H1 (cell line): ENCODE results near the gene POLR3GL. TPM values are rescaled to one million over a fixed set of nuclear protein-coding genes. Genes with fewer than 3 reads are reported as not detected.

Source experiments
- CTCF ChIA-PET: fragments of 300-600 bp; sonication (Branson Sonifier 250); formaldehyde crosslinking; loops from one replicate; lab custom pipeline; 2021; ENCODE audit not compliant: partially characterized antibody; lab: Charles Lee
- POLR2A ChIA-PET: fragments of 300-600 bp; sonication (Branson Sonifier 250); formaldehyde crosslinking; loops from one replicate; lab custom pipeline; 2021; ENCODE audit warnings: inconsistent platforms; ENCODE audit not compliant: partially characterized antibody; lab: Charles Lee
- DNase-seq, 2 experiments: peaks; one replicate each; pipeline versions ENCODE4 v3.0.0 to v3.0.0-alpha.2; 2010 to 2022; ENCODE audit warnings: low spot score in 2 of 2, low read depth in 1 of 2, mixed read lengths in 1 of 2
- FAIRE-seq: peaks from 2 replicates; lab custom pipeline; 2011; peaks lifted over from hg19 to GRCh38; lab: Jason Lieb, UNC
- H2AFZ ChIP-seq: 2 replicates; pipeline ENCODE4 v1.8.1; 2012; ENCODE audit warnings: low read length, inconsistent platforms
- H2AK5ac ChIP-seq: 2 replicates; pipeline ENCODE4 v1.6.1; 2013; ENCODE audit warnings: low read depth, low read length
- H2BK120ac ChIP-seq: replicated peaks from 2 replicates; pipeline ENCODE3; 2013; ENCODE audit warnings: low read depth, low read length, inconsistent platforms
- H2BK12ac ChIP-seq: 2 replicates; pipeline ENCODE4 v1.6.1; 2013; ENCODE audit warnings: low read depth, low read length
- H2BK15ac ChIP-seq: 2 replicates; pipeline ENCODE4 v1.6.1; 2013; ENCODE audit warnings: low read length
- H2BK20ac ChIP-seq: 2 replicates; pipeline ENCODE4 v1.6.1; 2013; ENCODE audit warnings: low read length
- H2BK5ac ChIP-seq: 2 replicates; pipeline ENCODE4 v1.6.1; 2013; ENCODE audit warnings: low read depth, low read length
- H3K14ac ChIP-seq: 2 replicates; pipeline ENCODE4 v1.6.1; 2013; ENCODE audit warnings: inconsistent platforms; ENCODE audit not compliant: insufficient read length
- H3K18ac ChIP-seq: 2 replicates; pipeline ENCODE4 v1.6.1; 2013; ENCODE audit warnings: low read length; ENCODE audit errors: extremely low read depth
- H3K23ac ChIP-seq: 2 replicates; pipeline ENCODE4 v1.6.1; 2013; ENCODE audit warnings: inconsistent platforms; ENCODE audit not compliant: insufficient read length
- H3K23me2 ChIP-seq: 2 replicates; pipeline ENCODE4 v1.6.1; 2013; ENCODE audit warnings: low read depth, low read length
- H3K27ac ChIP-seq: 2 replicates; pipeline ENCODE4 v1.6.1; 2011; ENCODE audit warnings: low read depth, low read length, inconsistent platforms
- H3K27me3 ChIP-seq, 4 experiments: replicated peaks in 1 of 4; 1 replicate in 1 of 4; 2 replicates in 3 of 4; pipeline versions ENCODE4 v1.6.1 to v1.8.1; 2011 to 2013; ENCODE audit warnings: low read length in 3 of 4, mild to moderate bottlenecking in 3 of 4, inconsistent platforms in 2 of 4, mixed read lengths in 2 of 4, moderate library complexity in 1 of 4; ENCODE audit not compliant: control insufficient read depth in 3 of 4, insufficient read depth in 3 of 4; ENCODE audit errors: extremely low read depth in 1 of 4
- H3K36me3 ChIP-seq, 4 experiments: 2 replicates each; pipeline versions ENCODE4 v1.6.1 to v1.8.1; 2011 to 2013; ENCODE audit warnings: mild to moderate bottlenecking in 4 of 4, low read length in 3 of 4, moderate library complexity in 2 of 4, control low read depth in 1 of 4, inconsistent platforms in 1 of 4; ENCODE audit not compliant: insufficient read depth in 4 of 4, control insufficient read depth in 2 of 4
- H3K4ac ChIP-seq: replicated peaks from 2 replicates; pipeline ENCODE3; 2013; ENCODE audit warnings: low read length, low read depth, mixed read lengths, inconsistent platforms; ENCODE audit not compliant: insufficient read length
- H3K4me1 ChIP-seq, 4 experiments: replicated peaks in 1 of 4; 1 replicate in 1 of 4; 2 replicates in 3 of 4; pipeline versions ENCODE4 v1.6.1 to v1.8.1; 2011 to 2013; ENCODE audit warnings: low read length in 3 of 4, inconsistent platforms in 2 of 4, mixed read lengths in 1 of 4; ENCODE audit not compliant: insufficient read depth in 4 of 4, control insufficient read depth in 3 of 4
- H3K4me2 ChIP-seq, 2 experiments: 2 replicates each; pipeline versions ENCODE4 v1.6.1 to v1.8.1; 2011 to 2013; ENCODE audit warnings: low read depth in 2 of 2, low read length in 2 of 2, control low read depth in 1 of 2, inconsistent platforms in 1 of 2, mild to moderate bottlenecking in 1 of 2; ENCODE audit not compliant: insufficient read depth in 1 of 2
- H3K4me3 ChIP-seq, 4 experiments: fragments of 200-600, 300-600 bp in 1 of 4; sonication (generic), shearing (Covaris generic), sonication (Bioruptor Twin) in 1 of 4; 2 replicates each; pipeline versions ENCODE4 v1.5.1 to v1.8.1; 2011 to 2016; ENCODE audit warnings: low read length in 4 of 4, low read depth in 3 of 4, control low read depth in 2 of 4, inconsistent platforms in 2 of 4, mild to moderate bottlenecking in 2 of 4, mixed read lengths in 1 of 4, moderate library complexity in 1 of 4; ENCODE audit not compliant: insufficient read depth in 2 of 4; ENCODE audit errors: extremely low read depth in 1 of 4
- H3K56ac ChIP-seq: replicated peaks from 2 replicates; pipeline ENCODE3; 2013; ENCODE audit warnings: low read depth, mild to moderate bottlenecking, mixed read lengths, low read length, inconsistent platforms; ENCODE audit not compliant: insufficient read length
- H3K79me1 ChIP-seq: 2 replicates; pipeline ENCODE4 v1.6.1; 2013; ENCODE audit warnings: low read depth, low read length, control low read depth
- H3K79me2 ChIP-seq, 2 experiments: 2 replicates each; pipeline versions ENCODE4 v1.6.1 to v1.8.1; 2012 to 2013; ENCODE audit warnings: low read length in 2 of 2, mild to moderate bottlenecking in 2 of 2, inconsistent platforms in 1 of 2; ENCODE audit not compliant: insufficient read depth in 2 of 2, control insufficient read depth in 1 of 2
- H3K9ac ChIP-seq, 4 experiments: replicated peaks in 1 of 4; 1 replicate in 1 of 4; 2 replicates in 3 of 4; pipeline versions ENCODE4 v1.6.1 to v1.8.1; 2011 to 2013; ENCODE audit warnings: low read depth in 3 of 4, low read length in 3 of 4, control low read depth in 2 of 4, mild to moderate bottlenecking in 2 of 4, moderate library complexity in 2 of 4, inconsistent platforms in 1 of 4; ENCODE audit errors: extremely low read depth in 1 of 4
- H3K9me3 ChIP-seq, 2 experiments: 2 replicates each; pipeline versions ENCODE4 v1.6.1 to v1.8.1; 2012 to 2013; ENCODE audit warnings: mild to moderate bottlenecking in 2 of 2, moderate library complexity in 2 of 2, control low read depth in 1 of 2, inconsistent platforms in 1 of 2, low read depth in 1 of 2, low read length in 1 of 2, mixed read lengths in 1 of 2; ENCODE audit not compliant: insufficient read depth in 2 of 2
- H4K20me1 ChIP-seq, 2 experiments: replicated peaks in 1 of 2; 2 replicates each; pipeline versions ENCODE3 to v1.8.1; 2011 to 2013; ENCODE audit warnings: inconsistent platforms in 2 of 2, low read length in 2 of 2, mild to moderate bottlenecking in 1 of 2; ENCODE audit not compliant: insufficient read depth in 2 of 2, control insufficient read depth in 1 of 2
- H4K5ac ChIP-seq: 2 replicates; pipeline ENCODE4 v1.6.1; 2013; ENCODE audit warnings: low read length, low read depth, mixed read lengths, inconsistent platforms; ENCODE audit not compliant: insufficient read length
- H4K8ac ChIP-seq: 2 replicates; pipeline ENCODE4 v1.8.0; 2013; ENCODE audit warnings: mild to moderate bottlenecking, moderate library complexity, low read length, inconsistent platforms; ENCODE audit not compliant: insufficient read depth; ENCODE audit errors: extremely low read depth
- H4K91ac ChIP-seq: replicated peaks from 2 replicates; pipeline ENCODE3; 2013; ENCODE audit warnings: low read length, mixed read lengths, inconsistent platforms; ENCODE audit not compliant: insufficient read length
- E2F6 ChIP-seq: IDR thresholded peaks from 2 replicates; pipeline ENCODE4 v1.6.1; 2012; ENCODE audit warnings: inconsistent platforms
- KDM1A ChIP-seq: fragments of 200-600, 300-600 bp; sonication (generic); IDR thresholded peaks from 2 replicates; pipeline ENCODE4 v1.7.1; 2016; ENCODE audit warnings: mild to moderate bottlenecking, low read length, borderline replicate concordance
- KDM5A ChIP-seq: fragments of 200-600 bp; IDR thresholded peaks from 2 replicates; pipeline ENCODE4 v1.7.1; 2012; ENCODE audit warnings: mild to moderate bottlenecking, low read length, inconsistent platforms, mixed read lengths
- MAX ChIP-seq: IDR thresholded peaks from 2 replicates; pipeline ENCODE4 v1.6.1; 2012; ENCODE audit warnings: inconsistent platforms
- RAD21 ChIP-seq, 2 experiments: IDR thresholded peaks in 1 of 2; conservative IDR thresholded peaks in 1 of 2; 2 replicates each; pipeline ENCODE4 v1.6.1; 2011; ENCODE audit warnings: low read depth in 2 of 2, low read length in 2 of 2, improper control_type of control experiment in 1 of 2, inconsistent platforms in 1 of 2, mild to moderate bottlenecking in 1 of 2, moderate library complexity in 1 of 2
- whole genome bisulfite sequencing, 2 experiments: shearing (Covaris generic) in 1 of 2; methylation state at CpG; one replicate each; pipeline versions ENCODE4 v1.1.6 to v1.1.7; 2013 to 2015; ENCODE audit warnings: low lambda C conversion rate in 2 of 2, mixed read lengths in 2 of 2, inconsistent platforms in 1 of 2, low coverage in 1 of 2, missing lambda C conversion rate in 1 of 2; ENCODE audit not compliant: insufficient replicate concordance in 2 of 2, insufficient coverage in 1 of 2, insufficient read length in 1 of 2; ENCODE audit errors: extremely low coverage in 1 of 2, missing lambda C conversion rate in 1 of 2; 5-methylcytosine and 5-hydroxymethylcytosine counted together
- polyA plus RNA-seq, 7 experiments: library from polyadenylated mRNA; depleted of rRNA in 3 of 7; stranded (reverse) in 5 of 7; unstranded in 2 of 7; fragments of >200 nt in 5 of 7; fragments of 200-250 nt in 2 of 7; gene quantifications; 1 replicate in 5 of 7; 2 replicates in 1 of 7; 4 replicates in 1 of 7; pipeline versions ENCODE4 v1.2.1 to v1.2.3, GENCODE V29; 2011 to 2013; ENCODE audit warnings: missing spikeins in 2 of 7, mixed read lengths in 2 of 7
- total RNA-seq: library from RNA; stranded (reverse); fragmentation: NEBNext Ultra II Directional; extraction: Animal tissue kit (Norgen Biotek cat#: 25700); gene quantifications from 2 replicates; pipeline ENCODE4 v1.2.1, GENCODE V29; 2021
- TF ChIP-seq, protein P1 (sequence below), 3 experiments: IDR thresholded peaks; 1 replicate in 2 of 3; 2 replicates in 1 of 3; pipeline versions ENCODE4 v1.5.1 to v1.6.1; 2011; ENCODE audit warnings: low read length in 3 of 3, mild to moderate bottlenecking in 3 of 3, inconsistent platforms in 2 of 3, low read depth in 1 of 3, moderate library complexity in 1 of 3; ENCODE audit not compliant: insufficient read depth in 1 of 3; ENCODE audit errors: control extremely low read depth in 1 of 3

The POLR3GL gene
- total and polyA plus RNA-seq, 2 of the 8 experiments (the other 6 are each of a cell fraction or from before 2014, with no cell fraction given), result 3.1 to 3.9 TPM

DNA sequence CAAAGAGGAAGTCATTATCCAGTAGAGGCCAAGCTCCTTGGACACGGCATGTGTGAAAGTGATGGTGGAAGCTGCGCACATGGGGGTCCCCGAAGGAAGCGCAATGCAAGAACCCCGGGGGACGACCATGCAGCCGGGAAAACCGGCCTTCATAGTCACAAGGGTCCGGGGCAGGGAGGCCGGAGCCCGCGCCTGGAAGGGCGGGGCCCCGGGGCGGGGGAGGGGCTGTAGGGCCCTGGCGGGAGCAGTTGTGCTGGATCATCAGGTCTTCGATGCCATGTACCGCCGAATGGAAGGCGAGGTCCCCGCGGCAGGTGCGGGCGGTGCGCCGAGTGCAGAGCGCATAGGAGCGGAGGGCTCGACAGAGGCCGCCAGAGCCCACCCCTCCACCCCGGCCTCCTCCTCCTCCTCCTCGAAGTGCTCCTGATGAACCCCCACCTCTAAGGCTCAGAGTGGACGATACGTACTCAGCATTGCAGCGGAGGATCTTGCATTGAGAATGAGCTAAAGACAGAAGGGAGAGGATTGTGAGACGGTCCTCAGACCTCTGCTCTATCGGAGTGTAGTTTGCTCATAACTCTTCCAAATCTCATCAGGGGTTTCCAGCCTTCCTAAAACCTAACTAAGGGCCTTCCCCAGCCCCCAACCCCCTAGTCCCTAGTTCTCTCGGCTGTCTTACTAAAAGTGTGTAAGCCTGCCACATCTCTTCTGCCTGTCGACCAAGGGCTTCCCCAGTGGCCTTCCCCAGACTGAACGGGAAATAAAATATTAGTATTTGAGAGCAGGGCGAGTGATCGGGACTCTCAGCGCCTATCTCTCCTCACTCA is 55.0 kb downstream of the POLR3GL start:
- Histone ChIP-seq H2BK5ac (no peak overlapping the region), H4K91ac (peak overlapping the region; percentile 32), H3K23me2 (peaks cover 4% of the 10 kb centered on the region), H3K4me2 (peak overlapping the region; percentile 68 to 80), H3K27me3 (peaks cover 6 to 30% (median 24%) of the 10 kb centered on the region in 4 experiments), H3K36me3 (no peaks in the 10 kb centered on the region), H2BK15ac (0 out of 2 replicates have a peak overlapping the region, but pooled peaks have one; percentile 22), H2AK5ac (no peak overlapping the region), H3K9me3 (no peaks in the 10 kb centered on the region), H3K56ac (no peak overlapping the region), H3K4me1 (peaks cover 4 to 9% (median 6%) of the 10 kb centered on the region in 4 experiments), H3K9ac (0 out of 7 replicates have a peak overlapping the region, but pooled peaks of 1 of the 4 experiments have one; percentile 16), H3K27ac (no peak overlapping the region), H4K5ac (no peak overlapping the region), H2AFZ (peak overlapping the region; percentile 98), H4K8ac (peak overlapping the region; percentile 79), H3K4ac (no peak overlapping the region), H2BK20ac (0 out of 2 replicates have a peak overlapping the region, but pooled peaks have one; percentile 37), H3K23ac (no peak overlapping the region), H3K18ac (peak overlapping the region; percentile 64), H3K4me3 (peak overlapping the region; percentile 31 to 58 (median 39)), H4K20me1 (no peaks in the 10 kb centered on the region), H3K79me1 (no peaks in the 10 kb centered on the region), H3K14ac (no peak overlapping the region), H3K79me2 (no peaks in the 10 kb centered on the region), H2BK120ac (no peak overlapping the region), H2BK12ac (peak overlapping the region; percentile 10; the same call in 1 of the 2 replicates)
- no peak for FAIRE-seq
- WGBS, 2 experiments, result 50% methylated on average over 19 of the region's 43 CpGs; no CpG with 5 or more reads in 1 of the 2 experiments
- peak in 1 of 2 experiments; percentile 80 for DNase-seq
- ChIA-PET CTCF (interaction anchor here (0.6 to 6.9 kb wide), 5 partner anchors 15 to 174 kb away, joined by 3 to 58 read pairs (median 4); partner anchors contain the start of gene NUDT17), POLR2A (interaction anchor here (0.6 to 5.5 kb wide), 10 partner anchors 8 to 161 kb away, joined by 3 to 29 read pairs (median 3); partner anchors contain the start of genes PIAS3 and TXNIP)
- TF ChIP-seq RAD21 (IDR thresholded peaks at IDR 0.05 in 1 of 2, conservative IDR thresholded peaks at IDR 0.05 in 1 of 2; ENCODE audit: low read depth in 2 of 2, low read length in 2 of 2) (peak in 1 of 2 experiments; percentile 22; a peak in 1 of 4 replicates), E2F6 (peak; percentile 89), MAX (peak; percentile 85), KDM1A (peak; percentile 38; the same call in 1 of the 2 replicates), KDM5A (no peak)
- TF ChIP-seq, protein P1, sequence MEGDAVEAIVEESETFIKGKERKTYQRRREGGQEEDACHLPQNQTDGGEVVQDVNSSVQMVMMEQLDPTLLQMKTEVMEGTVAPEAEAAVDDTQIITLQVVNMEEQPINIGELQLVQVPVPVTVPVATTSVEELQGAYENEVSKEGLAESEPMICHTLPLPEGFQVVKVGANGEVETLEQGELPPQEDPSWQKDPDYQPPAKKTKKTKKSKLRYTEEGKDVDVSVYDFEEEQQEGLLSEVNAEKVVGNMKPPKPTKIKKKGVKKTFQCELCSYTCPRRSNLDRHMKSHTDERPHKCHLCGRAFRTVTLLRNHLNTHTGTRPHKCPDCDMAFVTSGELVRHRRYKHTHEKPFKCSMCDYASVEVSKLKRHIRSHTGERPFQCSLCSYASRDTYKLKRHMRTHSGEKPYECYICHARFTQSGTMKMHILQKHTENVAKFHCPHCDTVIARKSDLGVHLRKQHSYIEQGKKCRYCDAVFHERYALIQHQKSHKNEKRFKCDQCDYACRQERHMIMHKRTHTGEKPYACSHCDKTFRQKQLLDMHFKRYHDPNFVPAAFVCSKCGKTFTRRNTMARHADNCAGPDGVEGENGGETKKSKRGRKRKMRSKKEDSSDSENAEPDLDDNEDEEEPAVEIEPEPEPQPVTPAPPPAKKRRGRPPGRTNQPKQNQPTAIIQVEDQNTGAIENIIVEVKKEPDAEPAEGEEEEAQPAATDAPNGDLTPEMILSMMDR (IDR thresholded peaks at IDR 0.05; ENCODE audit: control extremely low read depth in 1 of 3, insufficient read depth in 1 of 3, low read depth in 1 of 3, low read length in 3 of 3), result peak in 1 of 3 experiments; percentile 0; a peak in 1 of 4 replicates
